Upper lobe of right lung (tissue), 1 donor: ENCODE measurements around the gene CLEC3B. TPM values are rescaled to one million over a fixed set of nuclear protein-coding genes. Genes with fewer than 3 reads are reported as not detected.

Experiments
- ATAC-seq: fragments of 200-7000 bp; cut with Tn5 transposase; one replicate; pipeline ENCODE4 v1.9.1; 2020; ENCODE audit warnings: mild to moderate bottlenecking, moderate library complexity
- DNase-seq: peaks from one replicate; pipeline ENCODE4 v3.0.0-alpha.2; 2020
- H3K27ac ChIP-seq: fragments of 200-600 bp; one replicate; pipeline ENCODE4 v1.8.0; 2022
- H3K27me3 ChIP-seq: fragments of 200-600 bp; one replicate; pipeline ENCODE4 v1.8.0; 2022; ENCODE audit warnings: mild to moderate bottlenecking
- H3K36me3 ChIP-seq: fragments of 200-600 bp; one replicate; pipeline ENCODE4 v1.8.0; 2022
- H3K4me1 ChIP-seq: fragments of 200-600 bp; one replicate; pipeline ENCODE4 v1.8.0; 2022
- H3K4me3 ChIP-seq: fragments of 200-600 bp; one replicate; pipeline ENCODE4 v1.8.0; 2022; ENCODE audit warnings: mild to moderate bottlenecking
- H3K9me3 ChIP-seq: fragments of 200-600 bp; one replicate; pipeline ENCODE4 v1.8.0; 2022
- CTCF ChIP-seq: fragments of 200-600 bp; IDR thresholded peaks from one replicate; pipeline ENCODE4 v1.8.0; 2022; ENCODE audit warnings: antibody characterized with exemption
- intact Hi-C: fragments of 100-400 bp; cut with DNase I; formaldehyde crosslinking; loops from one replicate; pipeline ENCODE4 v1.11.0; 2022
- total RNA-seq: library from RNA; stranded (reverse); fragmentation: NEBNext Ultra II Directional; extraction: Animal tissue kit (Norgen Biotek cat#: 25700); gene quantifications from one replicate; pipeline ENCODE4 v1.2.1, GENCODE V29; 2021
- donor health status: DM: no; HTN: yes; CAD: no; lungs with severe emphysema.

The CLEC3B gene
- total RNA-seq, 1 donor from 2014 or later = 265 TPM

- DNase-seq (no peak), ATAC-seq (no peak)
- intact Hi-C loops = no loop called here
- no peaks in the 10 kb centered on the region for H3K9me3 ChIP-seq
- H3K4me3 ChIP-seq = no peak overlapping the region
- H3K27me3 ChIP-seq = no peaks in the 10 kb centered on the region
- no peak for TF ChIP-seq CTCF
- H3K27ac ChIP-seq = no peak overlapping the region
- peaks cover 24% of the 10 kb centered on the region for H3K4me1 ChIP-seq
- H3K36me3 ChIP-seq = no peaks in the 10 kb centered on the region
These were observed 34.2 kb downstream of the CLEC3B start for GRCh38 chr3:45060165-45060892.

GRCh38 chr3:45062697-45063070, 36.6 kb downstream of the CLEC3B start:
- H3K27ac ChIP-seq = peak overlapping the region; percentile 58
- no peak for ATAC-seq

GRCh38 chr3:45064512-45065372, 38.6 kb downstream of the CLEC3B start:
- intact Hi-C loops = no loop called here
- H3K27me3 ChIP-seq = no peaks in the 10 kb centered on the region
- H3K9me3 ChIP-seq = no peaks in the 10 kb centered on the region
- TF ChIP-seq CTCF = no peak
- H3K4me3 ChIP-seq = no peak overlapping the region
- DNase-seq (no peak), ATAC-seq (peak; percentile 83)
- peaks cover 10% of the 10 kb centered on the region for H3K4me1 ChIP-seq
- H3K27ac ChIP-seq = peak overlapping the region; percentile 65
- no peaks in the 10 kb centered on the region for H3K36me3 ChIP-seq

More at GRCh38 chr3:45062697-45063070, 36.6 kb downstream of the CLEC3B start:
- intact Hi-C loops = no loop called here
- Histone ChIP-seq H3K4me1 (peaks cover 10% of the 10 kb centered on the region), H3K36me3 (no peaks in the 10 kb centered on the region), H3K27me3 (no peaks in the 10 kb centered on the region), H3K9me3 (no peaks in the 10 kb centered on the region), H3K4me3 (no peak overlapping the region)
- TF ChIP-seq CTCF = no peak
- DNase-seq = no peak

GRCh38 chr3:45065373-45065720, 39.2 kb downstream of the CLEC3B start:
- no peaks in the 10 kb centered on the region for H3K9me3 ChIP-seq
- H3K27me3 ChIP-seq = no peaks in the 10 kb centered on the region
- peaks cover 10% of the 10 kb centered on the region for H3K4me1 ChIP-seq
- peak overlapping the region; percentile 65 for H3K27ac ChIP-seq
- DNase-seq = no peak
- intact Hi-C loops = no loop called here
- no peak for TF ChIP-seq CTCF
- no peaks in the 10 kb centered on the region for H3K36me3 ChIP-seq
- ATAC-seq = peak; percentile 3
- H3K4me3 ChIP-seq = no peak overlapping the region

- Histone ChIP-seq H3K27ac (no peak overlapping the region), H3K27me3 (no peaks in the 10 kb centered on the region), H3K9me3 (no peaks in the 10 kb centered on the region), H3K4me1 (peaks cover 10% of the 10 kb centered on the region), H3K36me3 (no peaks in the 10 kb centered on the region), H3K4me3 (no peak overlapping the region)
- no peak for DNase-seq
- intact Hi-C loops = no loop called here
- no peak for ATAC-seq
- no peak for TF ChIP-seq CTCF
These were observed 40.2 kb downstream of the CLEC3B start for GRCh38 chr3:45066109-45066801.
